22Rv1 (cell line): ENCODE measurements around the gene CD3D.

Experiments used
- CTCF ChIP-seq: fragments of 450-650 bp; IDR thresholded peaks from 2 replicates; pipeline ENCODE4 v1.5.1; 2017; ENCODE audit warnings: mild to moderate bottlenecking
- ZFX ChIP-seq: fragments of 450-650 bp; IDR thresholded peaks from 2 replicates; pipeline ENCODE4 v1.6.1; 2017; ENCODE audit warnings: antibody characterized with exemption, borderline replicate concordance

- TF ChIP-seq CTCF: no peak
- no peak for TF ChIP-seq ZFX
These were observed 48.5 kb downstream of the CD3D start for GRCh38 chr11:118294053-118294452.
